Cardiac muscle cell (in vitro differentiated cells and primary cell): ENCODE data around the gene RTTN. TPM values are rescaled to one million over a fixed set of nuclear protein-coding genes. Genes with fewer than 3 reads are reported as not detected.

Source experiments
- DNase-seq, 2 donors: peaks; one replicate each; pipeline versions ENCODE4 v3.0.0 to v3.0.0-alpha.2; 2010 to 2017; ENCODE audit warnings: low read depth in 1 of 2, low spot score in 1 of 2
- H3K27ac ChIP-seq: fragments of 200-600 bp; sonication (generic); 2 replicates; pipeline ENCODE4 v1.5.1; 2016
- H3K27me3 ChIP-seq: fragments of 200-600 bp; sonication (generic); 2 replicates; pipeline ENCODE4 v1.6.0; 2016; ENCODE audit warnings: control low read depth
- H3K36me3 ChIP-seq: fragments of 200-600 bp; sonication (generic); 2 replicates; pipeline ENCODE4 v1.5.1; 2016; ENCODE audit warnings: control low read depth
- H3K4me1 ChIP-seq: fragments of 200-600 bp; sonication (generic); 2 replicates; pipeline ENCODE4 v1.8.1; 2017; ENCODE audit warnings: low read depth, mild to moderate bottlenecking, mixed run types
- H3K4me3 ChIP-seq: fragments of 200-600 bp; sonication (generic); 2 replicates; pipeline ENCODE4 v1.5.1; 2016; ENCODE audit warnings: mild to moderate bottlenecking
- H3K9me3 ChIP-seq: fragments of 200-600 bp; sonication (generic); 2 replicates; pipeline ENCODE4 v1.5.1; 2017; ENCODE audit warnings: low read depth, mild to moderate bottlenecking, control low read depth
- polyA plus RNA-seq: library from polyadenylated mRNA; unstranded; fragments of >200 nt; fragmentation: Nextera tagmentation; extraction: Ambion mirVana; gene quantifications from 2 replicates; pipeline ENCODE4 v1.2.1, GENCODE V29; 2016
- total RNA-seq: library from RNA; depleted of rRNA; stranded (reverse); fragments of >200 nt; gene quantifications from 2 replicates; pipeline ENCODE4 v1.2.3, GENCODE V29; 2016
- TF ChIP-seq, protein P1 (sequence below): IDR thresholded peaks from 2 replicates; pipeline ENCODE4 v1.5.1; 2012; ENCODE audit warnings: low read depth, mild to moderate bottlenecking, low read length

Gene RTTN
- total and polyA plus RNA-seq, 2 experiments from 2014 or later, result 4.7 to 21.7 TPM

DNA sequence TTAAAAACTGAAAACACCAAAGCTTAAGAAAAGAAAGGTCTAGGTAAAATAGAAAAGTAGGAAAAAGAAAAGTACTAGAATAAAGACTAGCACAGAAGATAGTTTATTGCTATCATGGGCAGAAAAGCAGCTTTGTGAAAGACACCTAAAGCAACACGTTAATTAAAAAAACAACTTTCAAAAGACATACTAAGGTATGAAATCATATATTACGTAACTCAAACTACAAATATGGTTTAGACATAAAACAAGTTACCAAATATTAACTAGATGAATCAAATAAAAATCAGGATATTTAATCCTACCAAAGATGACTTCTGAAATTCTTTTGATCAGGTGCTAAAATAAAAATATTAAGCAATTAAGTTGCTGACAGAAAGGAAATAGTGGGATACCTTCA is 30.3 kb downstream of the RTTN start:
- peaks cover 4% of the 10 kb centered on the region for H3K36me3 ChIP-seq
- H3K9me3 ChIP-seq, result no peaks in the 10 kb centered on the region
- TF ChIP-seq, protein P1, sequence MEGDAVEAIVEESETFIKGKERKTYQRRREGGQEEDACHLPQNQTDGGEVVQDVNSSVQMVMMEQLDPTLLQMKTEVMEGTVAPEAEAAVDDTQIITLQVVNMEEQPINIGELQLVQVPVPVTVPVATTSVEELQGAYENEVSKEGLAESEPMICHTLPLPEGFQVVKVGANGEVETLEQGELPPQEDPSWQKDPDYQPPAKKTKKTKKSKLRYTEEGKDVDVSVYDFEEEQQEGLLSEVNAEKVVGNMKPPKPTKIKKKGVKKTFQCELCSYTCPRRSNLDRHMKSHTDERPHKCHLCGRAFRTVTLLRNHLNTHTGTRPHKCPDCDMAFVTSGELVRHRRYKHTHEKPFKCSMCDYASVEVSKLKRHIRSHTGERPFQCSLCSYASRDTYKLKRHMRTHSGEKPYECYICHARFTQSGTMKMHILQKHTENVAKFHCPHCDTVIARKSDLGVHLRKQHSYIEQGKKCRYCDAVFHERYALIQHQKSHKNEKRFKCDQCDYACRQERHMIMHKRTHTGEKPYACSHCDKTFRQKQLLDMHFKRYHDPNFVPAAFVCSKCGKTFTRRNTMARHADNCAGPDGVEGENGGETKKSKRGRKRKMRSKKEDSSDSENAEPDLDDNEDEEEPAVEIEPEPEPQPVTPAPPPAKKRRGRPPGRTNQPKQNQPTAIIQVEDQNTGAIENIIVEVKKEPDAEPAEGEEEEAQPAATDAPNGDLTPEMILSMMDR, result no peak
- no peaks in the 10 kb centered on the region for H3K27me3 ChIP-seq
- DNase-seq, result no peak
- H3K4me3 ChIP-seq, result no peak overlapping the region
- peaks cover 4% of the 10 kb centered on the region for H3K4me1 ChIP-seq
- H3K27ac ChIP-seq, result no peak overlapping the region

GRCh38 chr18:70172225-70172624 is 33.3 kb downstream of the RTTN start:
- peaks cover 4% of the 10 kb centered on the region for H3K36me3 ChIP-seq
- TF ChIP-seq, protein P1, result peak; percentile 51
- H3K9me3 ChIP-seq, result no peaks in the 10 kb centered on the region
- H3K27me3 ChIP-seq, result no peaks in the 10 kb centered on the region
- H3K27ac ChIP-seq, result no peak overlapping the region
- no peak overlapping the region for H3K4me3 ChIP-seq
- H3K4me1 ChIP-seq, result peaks cover 4% of the 10 kb centered on the region
- DNase-seq, result peak in 1 of 2 donors; percentile 55

DNA sequence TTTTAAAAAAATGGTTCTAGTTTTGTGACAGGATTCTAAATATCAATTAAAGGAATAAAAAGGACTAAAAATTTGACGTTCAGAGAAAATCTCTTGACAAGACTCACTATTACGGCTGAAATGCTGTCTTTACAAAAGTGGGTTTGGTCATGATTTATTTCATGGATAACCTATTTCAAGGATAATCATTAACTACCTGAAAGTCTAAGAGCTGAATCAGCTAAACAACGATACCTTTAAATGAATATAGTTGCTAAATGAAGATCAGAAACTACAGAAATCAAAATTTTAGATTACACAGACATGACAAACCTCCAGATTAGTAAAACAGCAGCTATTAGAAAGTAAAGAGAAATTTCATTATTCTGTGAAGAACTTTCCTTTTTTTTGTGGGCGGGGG is 35.7 kb downstream of the RTTN start:
- Histone ChIP-seq H3K27me3 (no peaks in the 10 kb centered on the region), H3K36me3 (peaks cover 12% of the 10 kb centered on the region), H3K4me3 (no peak overlapping the region), H3K4me1 (no peaks in the 10 kb centered on the region), H3K9me3 (no peaks in the 10 kb centered on the region), H3K27ac (no peak overlapping the region)
- TF ChIP-seq, protein P1, result no peak
- no peak for DNase-seq

- peaks cover 16% of the 10 kb centered on the region for H3K36me3 ChIP-seq
- DNase-seq, result no peak
- TF ChIP-seq, protein P1, result no peak
- H3K4me3 ChIP-seq, result no peak overlapping the region
- H3K27ac ChIP-seq, result no peak overlapping the region
- H3K9me3 ChIP-seq, result no peaks in the 10 kb centered on the region
- H3K27me3 ChIP-seq, result no peaks in the 10 kb centered on the region
- H3K4me1 ChIP-seq, result no peaks in the 10 kb centered on the region
Measured at GRCh38 chr18:70166668-70167067, 38.8 kb downstream of the RTTN start.

GRCh38 chr18:70165936-70166335 is 39.6 kb downstream of the RTTN start:
- peaks cover 16% of the 10 kb centered on the region for H3K36me3 ChIP-seq
- H3K9me3 ChIP-seq, result no peaks in the 10 kb centered on the region
- no peak overlapping the region for H3K4me3 ChIP-seq
- TF ChIP-seq, protein P1, result no peak
- DNase-seq, result no peak
- no peaks in the 10 kb centered on the region for H3K4me1 ChIP-seq
- no peaks in the 10 kb centered on the region for H3K27me3 ChIP-seq
- H3K27ac ChIP-seq, result no peak overlapping the region

DNA sequence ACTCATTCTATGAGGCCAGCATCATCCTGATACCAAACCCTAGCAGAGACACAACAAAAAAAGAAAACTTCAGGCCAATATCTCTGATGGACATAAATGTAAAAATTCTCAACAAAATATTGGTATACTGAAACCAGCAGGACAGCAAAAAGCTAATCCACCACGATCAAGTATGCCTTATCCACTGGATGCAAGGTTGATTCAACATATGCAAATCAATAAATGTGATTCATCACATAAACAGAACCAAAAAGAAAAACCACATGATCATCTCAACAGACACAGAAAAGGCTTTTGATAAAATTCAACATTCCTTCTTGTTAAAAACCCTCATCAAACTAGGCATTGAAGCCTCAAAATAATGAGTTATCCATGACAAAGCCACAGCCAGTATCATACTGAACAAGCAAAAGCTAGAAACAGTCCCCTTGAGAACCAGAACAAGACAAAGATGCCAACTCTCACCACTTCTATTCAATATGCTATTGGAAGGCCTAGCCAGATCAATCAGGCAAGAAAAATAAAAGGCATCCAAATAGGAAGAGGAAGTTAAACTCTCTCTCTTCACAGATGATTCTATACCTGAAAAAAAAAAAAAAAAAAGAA is 45.3 kb downstream of the RTTN start:
- Histone ChIP-seq H3K4me1 (no peaks in the 10 kb centered on the region), H3K4me3 (no peak overlapping the region), H3K9me3 (no peaks in the 10 kb centered on the region), H3K27me3 (no peaks in the 10 kb centered on the region), H3K27ac (no peak overlapping the region), H3K36me3 (peaks cover 4% of the 10 kb centered on the region)
- DNase-seq, result no peak
- TF ChIP-seq, protein P1, result no peak
